Osteocyte (in vitro differentiated cells): ENCODE measurements around the gene C14orf119. TPM values are rescaled to one million over a fixed set of nuclear protein-coding genes. Genes with fewer than 3 reads are reported as not detected.

Experiments
- DNase-seq: peaks from one replicate; pipeline ENCODE4 v3.0.0; 2021; ENCODE audit warnings: mixed read lengths; ENCODE audit not compliant: unreplicated experiment; ENCODE audit errors: extremely low spot score
- H3K27ac Mint-ChIP-seq: one replicate; pipeline ENCODE4 v1.8.0; 2021; ENCODE audit warnings: mild to moderate bottlenecking, mixed read lengths; ENCODE audit not compliant: unreplicated experiment
- H3K27me3 Mint-ChIP-seq: one replicate; pipeline ENCODE4 v1.8.0; 2021; ENCODE audit warnings: mixed read lengths; ENCODE audit not compliant: unreplicated experiment
- H3K36me3 Mint-ChIP-seq: one replicate; pipeline ENCODE4 v1.8.0; 2021; ENCODE audit warnings: mixed read lengths; ENCODE audit not compliant: unreplicated experiment
- H3K4me1 Mint-ChIP-seq: one replicate; pipeline ENCODE4 v1.8.0; 2021; ENCODE audit warnings: mixed read lengths; ENCODE audit not compliant: unreplicated experiment
- H3K4me3 Mint-ChIP-seq: one replicate; pipeline ENCODE4 v1.8.0; 2021; ENCODE audit warnings: mild to moderate bottlenecking, moderate library complexity, mixed read lengths; ENCODE audit not compliant: unreplicated experiment
- H3K9me3 Mint-ChIP-seq: one replicate; pipeline ENCODE4 v1.8.0; 2021; ENCODE audit warnings: mixed read lengths; ENCODE audit not compliant: unreplicated experiment
- total RNA-seq: library from RNA; stranded (reverse); gene quantifications from 2 replicates; pipeline ENCODE4 v1.2.1, GENCODE V29; 2021
- TF ChIP-seq, protein P1 (sequence below): fragments of 200-600 bp; sonication (generic); IDR thresholded peaks from 2 replicates; pipeline ENCODE4 v1.5.0; 2021; ENCODE audit warnings: antibody characterized with exemption, mild to moderate bottlenecking, moderate library complexity

The C14orf119 gene
- total RNA-seq, 1 donor from 2014 or later = 61.3 TPM

DNA sequence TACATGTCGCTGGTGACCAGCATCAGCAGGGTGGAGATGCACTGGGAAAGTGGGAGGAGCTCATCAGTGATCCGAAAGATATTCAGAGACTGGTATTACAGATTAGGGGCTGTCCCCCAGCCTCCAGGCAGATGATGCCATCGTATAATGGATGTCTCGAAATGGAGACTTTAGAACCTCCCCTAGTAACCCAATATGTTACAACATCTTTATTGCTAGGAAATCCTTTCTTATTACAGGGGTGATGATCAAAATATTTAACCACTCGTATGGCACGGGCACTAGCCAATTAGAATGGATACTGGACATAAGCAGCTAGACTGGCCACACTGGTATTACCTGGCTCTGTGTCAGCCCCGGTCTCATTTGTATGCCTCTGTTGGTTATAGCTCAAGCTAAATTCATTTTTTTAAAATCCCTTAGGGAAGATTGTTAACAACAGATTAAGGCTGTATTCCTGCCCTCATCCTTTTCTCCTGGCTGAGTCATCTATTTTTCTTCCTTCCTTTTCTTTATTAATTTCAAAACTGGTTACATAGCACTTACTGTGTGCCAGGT lies 34.5 kb downstream of the C14orf119 start:
- H3K27ac Mint-ChIP-seq = no peak overlapping the region
- H3K4me3 Mint-ChIP-seq = no peak overlapping the region
- TF ChIP-seq, protein P1, sequence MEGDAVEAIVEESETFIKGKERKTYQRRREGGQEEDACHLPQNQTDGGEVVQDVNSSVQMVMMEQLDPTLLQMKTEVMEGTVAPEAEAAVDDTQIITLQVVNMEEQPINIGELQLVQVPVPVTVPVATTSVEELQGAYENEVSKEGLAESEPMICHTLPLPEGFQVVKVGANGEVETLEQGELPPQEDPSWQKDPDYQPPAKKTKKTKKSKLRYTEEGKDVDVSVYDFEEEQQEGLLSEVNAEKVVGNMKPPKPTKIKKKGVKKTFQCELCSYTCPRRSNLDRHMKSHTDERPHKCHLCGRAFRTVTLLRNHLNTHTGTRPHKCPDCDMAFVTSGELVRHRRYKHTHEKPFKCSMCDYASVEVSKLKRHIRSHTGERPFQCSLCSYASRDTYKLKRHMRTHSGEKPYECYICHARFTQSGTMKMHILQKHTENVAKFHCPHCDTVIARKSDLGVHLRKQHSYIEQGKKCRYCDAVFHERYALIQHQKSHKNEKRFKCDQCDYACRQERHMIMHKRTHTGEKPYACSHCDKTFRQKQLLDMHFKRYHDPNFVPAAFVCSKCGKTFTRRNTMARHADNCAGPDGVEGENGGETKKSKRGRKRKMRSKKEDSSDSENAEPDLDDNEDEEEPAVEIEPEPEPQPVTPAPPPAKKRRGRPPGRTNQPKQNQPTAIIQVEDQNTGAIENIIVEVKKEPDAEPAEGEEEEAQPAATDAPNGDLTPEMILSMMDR = no peak
- DNase-seq = no peak
- H3K36me3 Mint-ChIP-seq = no peaks in the 10 kb centered on the region
- H3K27me3 Mint-ChIP-seq = peaks cover 38% of the 10 kb centered on the region
- H3K9me3 Mint-ChIP-seq = no peaks in the 10 kb centered on the region
- H3K4me1 Mint-ChIP-seq = no peaks in the 10 kb centered on the region

DNA sequence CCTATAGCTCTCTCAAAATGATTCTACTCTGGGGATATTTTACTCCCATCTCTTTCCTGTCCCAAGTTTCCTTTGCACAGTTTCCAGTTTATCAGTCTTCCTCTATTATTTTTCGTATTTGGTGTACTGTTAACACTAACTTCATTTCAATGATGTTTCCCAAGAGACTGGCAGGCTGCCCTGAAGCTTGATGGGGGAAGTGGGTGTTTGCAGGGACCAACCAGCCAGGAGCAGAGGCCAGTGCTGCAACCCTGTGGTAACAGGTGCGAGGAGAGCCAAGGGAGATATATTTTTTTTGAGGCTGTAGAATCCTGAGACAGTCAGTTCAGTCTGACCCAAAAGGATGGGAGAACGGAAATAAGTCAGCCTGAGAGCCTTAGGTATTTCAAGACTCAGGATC lies 35.6 kb downstream of the C14orf119 start:
- Mint-ChIP-seq H3K27me3 (peaks cover 32% of the 10 kb centered on the region), H3K36me3 (no peaks in the 10 kb centered on the region), H3K9me3 (no peaks in the 10 kb centered on the region), H3K4me3 (no peak overlapping the region), H3K4me1 (no peaks in the 10 kb centered on the region), H3K27ac (no peak overlapping the region)
- TF ChIP-seq, protein P1 = no peak
- DNase-seq = no peak

DNA sequence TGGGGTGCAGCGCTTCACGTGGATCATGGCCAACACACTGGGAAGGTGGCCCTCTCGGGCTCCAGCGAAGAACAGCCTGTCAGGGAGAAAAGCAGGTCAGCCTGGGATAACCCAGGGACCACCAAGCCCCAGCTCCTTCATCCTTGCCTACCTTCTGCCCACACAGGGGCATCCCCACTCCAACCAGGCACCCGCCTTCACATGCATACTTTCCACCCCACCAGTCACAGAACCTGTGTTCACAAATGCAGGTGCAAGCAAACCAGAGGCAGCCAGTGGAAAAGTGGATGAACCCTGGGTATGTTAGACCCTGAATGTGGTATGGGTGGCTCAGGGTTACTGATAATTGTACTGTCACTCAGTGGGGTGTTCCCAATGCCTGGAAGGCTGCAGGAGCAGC lies 36.2 kb downstream of the C14orf119 start:
- DNase-seq = no peak
- Mint-ChIP-seq H3K27ac (no peak overlapping the region), H3K4me1 (no peaks in the 10 kb centered on the region)

DNA sequence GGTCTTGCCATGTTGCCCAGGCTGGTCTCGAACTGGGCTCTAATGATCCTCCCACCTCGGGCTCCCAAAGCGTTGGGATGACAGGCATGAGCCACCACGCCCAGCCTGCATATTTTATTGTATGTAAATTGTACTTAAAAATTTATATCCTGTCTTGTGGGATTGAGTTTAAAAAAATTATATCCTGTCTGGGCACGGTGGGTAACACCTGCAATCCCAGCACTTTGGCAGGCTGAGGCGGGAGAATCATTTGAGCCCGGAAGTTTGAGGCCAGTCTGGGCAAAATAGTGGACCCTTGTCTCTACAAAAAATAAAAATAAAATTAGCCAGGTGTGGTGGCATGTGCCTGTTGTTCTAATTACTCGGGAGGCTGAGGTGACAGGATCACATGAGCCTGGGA lies 37.7 kb downstream of the C14orf119 start:
- no peak overlapping the region for H3K4me3 Mint-ChIP-seq
- TF ChIP-seq, protein P1 = no peak

More for the DNA sequence above, 36.2 kb downstream of the C14orf119 start:
- peaks cover 33% of the 10 kb centered on the region for H3K27me3 Mint-ChIP-seq
- H3K36me3 Mint-ChIP-seq = no peaks in the 10 kb centered on the region
- no peak overlapping the region for H3K4me3 Mint-ChIP-seq
- TF ChIP-seq, protein P1 = no peak
- no peaks in the 10 kb centered on the region for H3K9me3 Mint-ChIP-seq

DNA sequence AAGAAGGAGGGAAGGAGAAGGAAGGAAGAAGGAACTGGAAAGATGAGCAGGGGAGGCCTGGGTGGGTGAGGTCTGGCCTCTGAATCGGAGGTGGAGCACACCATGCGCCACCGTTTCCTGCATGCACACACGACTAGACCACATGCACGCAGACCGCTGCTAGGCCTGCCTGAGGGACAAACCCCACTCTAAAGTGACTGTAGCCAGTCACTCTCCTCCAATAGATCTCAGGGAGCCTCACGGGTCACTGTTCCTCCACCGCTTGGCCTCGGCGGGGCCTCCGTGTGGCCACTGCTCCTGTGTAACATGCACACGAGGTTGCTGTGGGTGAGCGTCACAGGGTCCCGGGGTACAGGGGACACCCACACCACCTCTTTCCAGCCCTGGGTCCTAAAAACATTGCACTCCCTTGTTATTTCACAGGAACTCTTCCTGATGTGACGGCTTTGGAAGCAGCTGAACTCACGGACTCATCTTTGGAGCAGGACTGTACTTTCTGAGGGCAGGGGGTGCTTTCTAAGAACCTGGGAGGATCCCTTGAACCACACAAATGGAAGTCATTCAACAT lies 41.3 kb downstream of the C14orf119 start:
- Mint-ChIP-seq H3K27ac (no peak overlapping the region), H3K4me3 (no peak overlapping the region), H3K9me3 (no peaks in the 10 kb centered on the region), H3K27me3 (peaks cover 29% of the 10 kb centered on the region), H3K36me3 (no peaks in the 10 kb centered on the region), H3K4me1 (peaks cover 2% of the 10 kb centered on the region)
- no peak for DNase-seq
- TF ChIP-seq, protein P1 = no peak

More for the DNA sequence above, 37.7 kb downstream of the C14orf119 start:
- Mint-ChIP-seq H3K4me1 (no peaks in the 10 kb centered on the region), H3K27me3 (peaks cover 33% of the 10 kb centered on the region), H3K36me3 (no peaks in the 10 kb centered on the region), H3K9me3 (no peaks in the 10 kb centered on the region), H3K27ac (no peak overlapping the region)
- DNase-seq = no peak
